Endodermal cell (in vitro differentiated cells): ENCODE data around the gene CSNK1G1. TPM values are rescaled to one million over a fixed set of nuclear protein-coding genes. Genes with fewer than 3 reads are reported as not detected.
"Not testable (repeated sequence)": the region's sequence is repeated elsewhere in the genome, so short reads cannot be mapped to it uniquely, and the experiment has no call there.

Experiments
- DNase-seq: peaks from one replicate; pipeline ENCODE4 v3.0.0-alpha.2; 2017
- H3K27ac ChIP-seq: 2 replicates; pipeline ENCODE4 v1.5.1; 2013; ENCODE audit warnings: mild to moderate bottlenecking, low read depth, low read length, moderate library complexity
- H3K27me3 ChIP-seq: 2 replicates; pipeline ENCODE4 v1.6.1; 2013; ENCODE audit warnings: mild to moderate bottlenecking, low read length, moderate library complexity; ENCODE audit not compliant: insufficient read depth, control insufficient read depth, poor library complexity, severe bottlenecking
- H3K36me3 ChIP-seq: 2 replicates; pipeline ENCODE4 v1.7.0; 2013; ENCODE audit warnings: mild to moderate bottlenecking, low read length, moderate library complexity; ENCODE audit not compliant: control insufficient read depth, insufficient read depth
- H3K4me1 ChIP-seq: one replicate; pipeline ENCODE4 v1.7.0; 2013; ENCODE audit warnings: low read length; ENCODE audit not compliant: control insufficient read depth, insufficient read depth
- H3K4me3 ChIP-seq: 2 replicates; pipeline ENCODE4 v1.5.1; 2013; ENCODE audit warnings: mild to moderate bottlenecking, low read length, moderate library complexity
- H3K9ac ChIP-seq: 2 replicates; pipeline ENCODE4 v1.6.1; 2013; ENCODE audit warnings: mild to moderate bottlenecking, low read length, moderate library complexity; ENCODE audit not compliant: poor library complexity, severe bottlenecking; ENCODE audit errors: extremely low read depth
- H3K9me3 ChIP-seq: 2 replicates; pipeline ENCODE4 v1.6.1; 2013; ENCODE audit warnings: mild to moderate bottlenecking, low read length, moderate library complexity; ENCODE audit not compliant: control insufficient read depth
- H3K27ac Mint-ChIP-seq: 2 replicates; pipeline ENCODE4 v1.8.0; 2020; ENCODE audit warnings: mixed read lengths
- H3K27me3 Mint-ChIP-seq: 2 replicates; pipeline ENCODE4 v1.8.0; 2021; ENCODE audit warnings: mild to moderate bottlenecking, mixed read lengths; ENCODE audit not compliant: insufficient read depth
- H3K36me3 Mint-ChIP-seq: 2 replicates; pipeline ENCODE4 v1.8.0; 2020; ENCODE audit warnings: low read depth, mixed read lengths
- H3K4me1 Mint-ChIP-seq: 2 replicates; pipeline ENCODE4 v1.8.0; 2020; ENCODE audit warnings: mixed read lengths
- H3K4me3 Mint-ChIP-seq: 2 replicates; pipeline ENCODE4 v1.8.0; 2020; ENCODE audit warnings: mild to moderate bottlenecking, moderate library complexity, mixed read lengths
- H3K9me3 Mint-ChIP-seq: 2 replicates; pipeline ENCODE4 v1.8.0; 2020; ENCODE audit warnings: mild to moderate bottlenecking, mixed read lengths
- WGBS, 2 experiments: methylation state at CpG; one replicate each; pipeline versions ENCODE4 v1.1.5 to v1.1.7; 2013; ENCODE audit warnings: missing lambda C conversion rate in 2 of 2, mixed read lengths in 1 of 2; ENCODE audit not compliant: insufficient coverage in 1 of 2, insufficient read length in 1 of 2; 5-methylcytosine and 5-hydroxymethylcytosine counted together
- total RNA-seq, 2 donors: library from RNA; stranded (reverse); fragmentation: NEBNext Ultra II Directional in 1 of 2; extraction: Animal tissue kit (Norgen Biotek cat#: 25700) in 1 of 2; gene quantifications; 2 replicates in 1 of 2; 3 replicates in 1 of 2; pipeline ENCODE4 v1.2.1, GENCODE V29; 2021
- TF ChIP-seq, protein P1 (sequence below): fragments of 200-600 bp; sonication (generic); conservative IDR thresholded peaks from 2 replicates; pipeline ENCODE4 v1.5.0; 2021; ENCODE audit warnings: antibody characterized with exemption, mild to moderate bottlenecking

CSNK1G1 gene
- total RNA-seq, 2 donors from 2014 or later = 24.5 to 31.4 TPM

- Mint-ChIP-seq H3K4me3 (no peak overlapping the region), H3K4me1 (no peaks in the 10 kb centered on the region), H3K27me3 (no peaks in the 10 kb centered on the region), H3K27ac (no peak overlapping the region), H3K36me3 (peaks cover 60% of the 10 kb centered on the region), H3K9me3 (no peaks in the 10 kb centered on the region)
- Histone ChIP-seq H3K9ac (no peak overlapping the region), H3K4me3 (no peak overlapping the region), H3K9me3 (no peaks in the 10 kb centered on the region), H3K4me1 (no peaks in the 10 kb centered on the region), H3K27me3 (no peaks in the 10 kb centered on the region), H3K27ac (no peak overlapping the region), H3K36me3 (peaks cover 68% of the 10 kb centered on the region)
- WGBS, 2 experiments = 94% methylated on average over 4 of the region's 5 CpGs; no CpG with 5 or more reads in 1 of the 2 experiments
- no peak for DNase-seq
- TF ChIP-seq, protein P1, sequence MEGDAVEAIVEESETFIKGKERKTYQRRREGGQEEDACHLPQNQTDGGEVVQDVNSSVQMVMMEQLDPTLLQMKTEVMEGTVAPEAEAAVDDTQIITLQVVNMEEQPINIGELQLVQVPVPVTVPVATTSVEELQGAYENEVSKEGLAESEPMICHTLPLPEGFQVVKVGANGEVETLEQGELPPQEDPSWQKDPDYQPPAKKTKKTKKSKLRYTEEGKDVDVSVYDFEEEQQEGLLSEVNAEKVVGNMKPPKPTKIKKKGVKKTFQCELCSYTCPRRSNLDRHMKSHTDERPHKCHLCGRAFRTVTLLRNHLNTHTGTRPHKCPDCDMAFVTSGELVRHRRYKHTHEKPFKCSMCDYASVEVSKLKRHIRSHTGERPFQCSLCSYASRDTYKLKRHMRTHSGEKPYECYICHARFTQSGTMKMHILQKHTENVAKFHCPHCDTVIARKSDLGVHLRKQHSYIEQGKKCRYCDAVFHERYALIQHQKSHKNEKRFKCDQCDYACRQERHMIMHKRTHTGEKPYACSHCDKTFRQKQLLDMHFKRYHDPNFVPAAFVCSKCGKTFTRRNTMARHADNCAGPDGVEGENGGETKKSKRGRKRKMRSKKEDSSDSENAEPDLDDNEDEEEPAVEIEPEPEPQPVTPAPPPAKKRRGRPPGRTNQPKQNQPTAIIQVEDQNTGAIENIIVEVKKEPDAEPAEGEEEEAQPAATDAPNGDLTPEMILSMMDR = no peak
These were observed 40.8 kb upstream of the CSNK1G1 start for GRCh38 chr15:64396789-64397188.

GRCh38 chr15:64392471-64392870 lies 36.5 kb upstream of the CSNK1G1 start:
- not testable (repeated sequence) for H3K27ac Mint-ChIP-seq, H3K4me3 ChIP-seq, H3K9ac ChIP-seq, H3K9me3 Mint-ChIP-seq, H3K4me1 Mint-ChIP-seq, H3K4me3 Mint-ChIP-seq, DNase-seq, H3K27ac ChIP-seq, H3K4me1 ChIP-seq, H3K27me3 Mint-ChIP-seq, H3K9me3 ChIP-seq, H3K27me3 ChIP-seq
- WGBS, 2 experiments = 96 to 98% methylated on average over 3 of the region's 3 CpGs
- peaks cover 41% of the 10 kb centered on the region for H3K36me3 ChIP-seq
- peaks cover 40% of the 10 kb centered on the region for H3K36me3 Mint-ChIP-seq

GRCh38 chr15:64389036-64389435 lies 33.1 kb upstream of the CSNK1G1 start:
- H3K36me3 ChIP-seq = peaks cover 10% of the 10 kb centered on the region
- no peak overlapping the region for H3K27ac ChIP-seq
- no peak overlapping the region for H3K9ac ChIP-seq
- TF ChIP-seq, protein P1 = no peak
- Mint-ChIP-seq H3K4me1 (peaks cover 5% of the 10 kb centered on the region), H3K36me3 (peaks cover 18% of the 10 kb centered on the region), H3K9me3 (no peaks in the 10 kb centered on the region), H3K27me3 (peaks cover 26% of the 10 kb centered on the region), H3K27ac (no peak overlapping the region), H3K4me3 (peak overlapping the region; percentile 90)
- WGBS, 2 experiments = 92 to 94% methylated on average over 5 of the region's 5 CpGs
- H3K9me3 ChIP-seq = no peaks in the 10 kb centered on the region
- H3K4me1 ChIP-seq = no peaks in the 10 kb centered on the region
- no peaks in the 10 kb centered on the region for H3K27me3 ChIP-seq
- peak overlapping the region; percentile 99 for H3K4me3 ChIP-seq
- no peak for DNase-seq

DNA sequence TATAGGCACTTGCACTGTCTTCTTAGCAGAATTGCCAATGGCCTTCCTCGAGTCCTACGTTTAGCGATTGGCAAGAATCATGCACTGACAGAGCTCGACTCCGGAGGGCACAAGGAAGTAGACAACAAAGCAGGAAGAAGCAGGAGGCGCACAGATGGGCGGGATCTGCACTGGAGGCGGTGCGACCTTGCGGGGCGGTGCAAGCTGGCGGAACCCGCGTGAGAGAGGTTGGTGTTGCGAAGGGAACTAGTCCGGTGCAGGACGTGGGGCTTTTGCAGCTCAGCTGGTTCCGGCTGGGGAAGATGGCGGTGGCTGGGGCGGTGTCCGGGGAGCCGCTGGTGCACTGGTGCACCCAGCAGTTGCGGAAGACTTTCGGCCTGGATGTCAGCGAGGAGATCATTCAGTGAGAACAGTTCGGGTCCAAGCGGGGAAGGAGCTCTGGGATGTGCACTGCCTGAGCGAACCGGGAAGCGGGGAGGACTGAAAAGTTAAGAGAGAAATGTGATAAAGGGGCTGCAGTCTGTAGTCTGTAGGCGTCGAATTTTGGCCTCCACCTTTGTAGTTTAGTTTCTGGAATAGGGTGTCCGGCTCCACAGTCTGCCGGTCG lies 31.7 kb upstream of the CSNK1G1 start, which contains the start of gene TRIP4:
TSS of gene TRIP4 (plus strand) at position 275 of the 607 bp plus-strand sequence. CDS start at position 303, 28 bp downstream.
- Histone ChIP-seq H3K9ac (peak within 1 kb of the TSS; percentile 86), H3K4me1 (no peaks in the 10 kb centered on the region), H3K36me3 (peaks cover 5% of the 10 kb centered on the region), H3K4me3 (peak within 1 kb of the TSS; percentile 99), H3K9me3 (no peaks in the 10 kb centered on the region), H3K27ac (peak within 1 kb of the TSS; percentile 76), H3K27me3 (no peaks in the 10 kb centered on the region)
- TF ChIP-seq, protein P1 = peak; percentile 33
- Mint-ChIP-seq H3K36me3 (peaks cover 12% of the 10 kb centered on the region), H3K4me3 (peak within 1 kb of the TSS; percentile 90), H3K27me3 (peaks cover 38% of the 10 kb centered on the region), H3K27ac (peak within 1 kb of the TSS; percentile 96), H3K4me1 (peaks cover 8% of the 10 kb centered on the region), H3K9me3 (no peaks in the 10 kb centered on the region)
- DNase-seq = peak; percentile 98
- 1% methylated on average over 30 to 35 of the region's 35 CpGs for WGBS, 2 experiments
